ENCODE results near the gene PTMA.
"Not testable (repeated sequence)": the region's sequence is repeated elsewhere in the genome, so short reads cannot be mapped to it uniquely, and the experiment has no call there.

PTMA gene

GRCh38 chr2:231696004-231696367, 12.3 kb upstream of the PTMA start:
- DNase-seq (ENCODE audit: low read depth in 2 of 2): peak; percentile 62 to 68

DNA sequence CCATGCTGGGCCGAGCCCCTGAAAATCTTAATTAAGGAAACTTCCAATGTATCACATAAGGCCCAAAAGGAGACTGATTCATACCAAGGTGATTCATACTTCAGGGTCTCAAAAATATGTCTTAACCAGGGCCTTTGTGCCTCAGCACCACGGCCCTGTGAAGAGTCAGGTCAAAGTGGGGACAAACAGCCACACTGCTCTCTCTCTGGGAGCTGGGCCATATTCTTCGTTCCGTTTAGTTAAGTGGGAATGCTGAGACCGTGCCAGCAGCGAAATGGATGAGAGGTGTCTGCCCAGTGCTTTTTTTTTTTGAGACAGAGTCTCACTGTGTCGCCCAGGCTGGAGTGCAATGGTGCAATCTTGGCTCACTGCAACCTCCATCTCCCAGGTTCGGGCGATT, 9.3 kb upstream of the PTMA start:
- no peak for DNase-seq (ENCODE audit: low read depth in 2 of 2)

- DNase-seq (ENCODE audit: low read depth in 2 of 2): no peak
These were observed 6.6 kb upstream of the PTMA start for GRCh38 chr2:231701456-231702373.

DNA sequence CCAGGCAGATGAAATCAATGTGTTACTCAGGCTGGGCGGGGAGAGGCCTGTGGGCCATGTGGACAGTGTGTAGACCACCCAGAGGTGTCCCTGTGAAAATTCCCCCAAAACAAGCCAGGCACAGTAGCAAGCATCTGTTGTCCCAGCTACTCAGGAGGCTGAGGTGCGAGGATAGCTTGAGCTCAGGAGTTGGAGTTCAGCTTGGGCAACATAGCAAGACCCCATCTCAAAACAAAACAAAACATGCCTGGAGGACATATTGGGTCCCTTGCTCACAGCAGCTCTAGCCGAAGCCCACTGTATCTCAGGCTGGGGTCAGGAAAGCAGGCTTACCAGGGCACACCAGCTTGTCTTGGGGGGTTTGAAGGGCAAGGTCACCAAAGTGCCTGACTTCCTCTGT, 4.3 kb upstream of the PTMA start:
- DNase-seq (ENCODE audit: low read depth in 2 of 2): no peak

DNA sequence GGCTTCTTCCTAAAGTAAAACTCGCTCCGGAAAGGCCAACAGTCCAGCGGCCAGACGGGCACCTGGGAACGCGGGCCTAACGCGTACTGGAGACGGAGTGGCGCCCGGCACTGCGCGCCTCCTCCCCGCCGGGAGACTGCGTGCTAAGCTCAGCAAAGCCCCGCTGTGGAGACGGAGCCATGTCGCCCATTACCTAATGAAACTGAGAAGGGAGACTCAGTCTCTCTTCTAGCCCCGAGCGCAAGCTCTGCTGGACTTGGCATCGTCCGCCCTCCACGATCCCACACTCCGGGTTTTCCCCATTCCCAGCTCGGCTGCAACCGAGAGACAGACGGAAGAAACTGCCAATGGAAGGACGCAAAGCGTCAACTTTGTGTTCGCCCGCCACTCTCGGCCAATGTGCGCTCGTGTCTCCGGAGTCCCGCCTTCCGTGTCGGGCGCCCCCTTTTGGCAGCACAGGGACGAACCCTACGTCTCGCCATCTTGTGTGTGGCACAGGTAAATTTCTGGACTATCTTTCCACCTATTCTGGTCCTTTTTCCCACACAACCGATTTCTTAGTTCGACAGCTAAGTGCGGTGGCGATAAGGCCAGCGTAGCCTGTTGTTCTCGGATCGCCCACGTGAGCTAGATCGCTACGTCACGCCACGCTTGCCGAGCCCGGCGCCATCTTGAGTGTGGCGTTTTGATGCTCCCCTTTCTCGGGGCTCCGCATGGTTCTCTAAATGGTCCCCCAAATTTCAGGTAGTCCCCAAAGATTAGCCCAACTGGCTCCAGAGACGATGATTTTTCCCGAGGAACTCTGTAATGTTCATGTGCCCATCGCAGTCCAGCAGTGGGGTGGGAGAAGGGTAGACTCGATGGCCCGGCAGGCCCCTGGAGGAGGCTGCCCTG, 1.3 kb upstream of the PTMA start:
- DNase-seq (ENCODE audit: low read depth in 2 of 2): peak; percentile 97 to 98

DNA sequence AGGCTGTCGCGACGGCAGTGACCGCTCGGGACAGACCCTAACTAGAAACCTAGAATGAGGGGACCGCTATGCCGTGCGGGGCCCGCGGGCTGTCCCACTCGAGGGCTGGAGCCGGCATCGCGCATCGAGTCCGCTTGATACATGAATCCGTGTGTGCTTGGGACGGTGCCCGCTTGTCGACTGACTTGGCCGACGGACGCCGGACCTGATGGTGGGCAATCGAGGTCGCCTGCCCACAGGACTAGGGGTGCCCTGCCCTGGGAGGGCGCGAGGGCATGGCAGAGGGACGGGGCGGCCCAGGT, 749 bp upstream of the PTMA start:
- no peak for DNase-seq (ENCODE audit: low read depth in 2 of 2)

DNA sequence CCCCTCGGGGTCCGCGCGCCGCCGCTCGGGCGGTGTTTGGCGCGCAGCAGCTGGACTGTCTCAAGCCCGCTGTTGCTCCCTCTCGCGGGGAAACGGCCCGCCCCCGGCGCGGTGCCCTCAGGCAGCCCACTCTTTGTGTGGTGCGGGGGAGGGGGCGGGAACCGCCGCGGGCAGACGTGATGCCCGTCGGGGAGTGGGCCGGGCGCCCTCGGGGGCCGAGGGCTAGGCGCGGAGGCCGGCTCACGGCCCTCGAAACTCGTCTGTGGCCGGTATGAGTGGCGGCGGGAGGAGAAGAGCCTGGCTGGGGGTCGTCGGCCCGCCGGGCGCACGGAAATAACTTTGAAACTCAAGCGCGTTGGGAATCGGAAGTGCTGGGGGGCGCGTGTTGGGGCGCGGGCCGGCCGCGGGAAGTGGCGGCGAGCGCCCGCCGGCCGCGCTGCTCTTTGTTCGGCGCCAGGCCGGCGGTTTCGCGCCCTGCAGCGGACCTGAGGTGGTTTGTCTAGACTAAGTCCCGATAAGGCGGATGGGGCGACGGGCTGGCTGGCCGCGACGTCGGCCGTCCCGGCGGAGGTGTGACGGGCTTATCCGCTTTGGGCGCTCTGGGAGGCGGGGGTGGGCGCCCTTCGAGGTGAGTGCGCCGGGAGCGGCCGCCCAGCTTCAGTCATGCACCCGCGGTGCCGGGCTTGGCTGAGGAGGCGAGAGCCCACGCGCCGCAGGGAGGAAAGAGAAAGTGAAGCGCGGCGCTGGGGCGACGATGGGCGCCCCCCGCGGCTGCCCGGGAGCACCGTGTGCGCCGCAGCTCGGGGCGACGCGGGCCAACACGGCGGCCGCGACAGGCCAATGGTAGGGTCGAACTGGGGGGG, 679 bp downstream of the PTMA start:
- DNase-seq (ENCODE audit: low read depth in 2 of 2): no peak

- DNase-seq (ENCODE audit: low read depth in 2 of 2): no peak
These were observed 1.3 kb downstream of the PTMA start for GRCh38 chr2:231709636-231709980.

GRCh38 chr2:231709981-231710798, 1.9 kb downstream of the PTMA start:
- peak in 1 of 2 experiments; percentile 59 for DNase-seq (ENCODE audit: low read depth in 2 of 2)

DNA sequence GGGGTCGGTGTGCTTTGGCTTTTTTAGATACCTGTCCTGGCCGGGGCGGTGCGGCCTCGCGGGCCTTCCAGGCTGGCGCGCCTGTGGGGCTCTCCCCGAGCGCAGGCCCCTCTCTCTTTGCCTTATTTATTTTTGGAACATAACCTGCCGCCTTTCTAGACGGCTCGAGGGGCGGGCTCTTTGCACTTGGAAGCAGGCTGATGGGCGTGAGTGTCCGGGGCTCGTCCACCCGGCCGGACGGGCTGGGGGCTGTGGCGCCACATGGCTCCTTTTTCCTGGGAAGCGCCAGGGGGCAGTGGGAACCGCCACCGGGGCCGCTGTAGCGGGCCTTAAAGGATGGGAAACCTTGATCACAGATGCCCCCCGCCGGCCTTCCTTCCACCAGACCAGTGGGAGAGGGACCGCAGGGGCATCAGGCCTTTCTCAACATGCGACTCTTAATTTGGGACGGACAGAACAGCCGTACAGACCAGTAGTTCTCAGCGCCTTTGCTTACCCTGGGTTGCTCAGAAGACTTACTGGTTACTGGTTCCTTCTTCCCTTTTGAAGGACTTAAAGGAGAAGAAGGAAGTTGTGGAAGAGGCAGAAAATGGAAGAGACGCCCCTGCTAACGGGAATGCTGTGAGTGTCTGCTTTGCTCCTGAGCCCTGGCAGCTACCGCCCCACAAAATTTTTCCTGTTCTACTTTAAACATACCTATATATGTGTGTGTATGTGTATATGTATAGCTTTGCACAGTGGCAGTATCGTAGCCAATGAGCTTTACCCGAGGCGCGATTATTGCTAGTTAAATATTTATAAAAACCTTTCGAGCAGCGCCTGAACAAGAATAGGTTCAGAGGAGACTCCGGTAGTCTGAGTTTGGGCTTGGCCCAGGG, 2.7 kb downstream of the PTMA start:
- DNase-seq (ENCODE audit: low read depth in 2 of 2): no peak

DNA sequence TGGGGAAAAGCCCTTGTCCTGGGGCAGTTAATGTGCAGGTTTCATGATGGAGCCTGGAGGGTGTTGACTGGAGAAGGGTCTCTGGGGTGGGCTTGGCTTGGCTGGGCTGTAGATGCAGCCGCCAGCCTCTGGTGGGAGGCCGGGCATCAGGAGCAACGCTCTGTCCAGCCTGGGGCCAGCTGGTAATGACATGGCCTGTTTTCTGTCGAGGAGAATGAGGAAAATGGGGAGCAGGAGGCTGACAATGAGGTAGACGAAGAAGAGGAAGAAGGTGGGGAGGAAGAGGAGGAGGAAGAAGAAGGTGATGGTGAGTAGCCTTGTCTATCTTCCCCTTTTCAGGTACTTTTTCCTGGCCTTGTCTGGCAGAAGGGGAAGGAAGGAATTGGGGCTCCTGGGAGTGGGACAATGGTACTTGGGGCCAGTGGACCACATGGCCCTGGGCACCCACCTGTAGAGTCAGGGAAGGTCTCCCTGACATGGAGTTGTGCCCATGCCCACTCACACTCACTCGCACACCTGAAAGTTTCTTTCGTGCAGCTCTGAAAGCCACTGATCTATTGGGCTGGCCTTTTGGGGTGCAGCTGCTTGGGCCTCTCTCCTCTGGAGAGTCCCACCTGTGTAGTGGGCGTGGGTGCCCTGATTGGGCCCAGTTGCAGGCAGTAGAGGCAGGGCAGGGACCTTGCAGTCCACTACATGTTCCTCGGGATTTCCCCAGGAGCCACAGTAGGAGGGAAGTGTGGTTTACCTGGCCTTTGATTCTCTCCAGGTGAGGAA, 3.5 kb downstream of the PTMA start:
- no peak for DNase-seq (ENCODE audit: low read depth in 2 of 2)

- DNase-seq (ENCODE audit: low read depth in 2 of 2): not testable (repeated sequence)
These were observed 4.2 kb downstream of the PTMA start for GRCh38 chr2:231712451-231713021.

DNA sequence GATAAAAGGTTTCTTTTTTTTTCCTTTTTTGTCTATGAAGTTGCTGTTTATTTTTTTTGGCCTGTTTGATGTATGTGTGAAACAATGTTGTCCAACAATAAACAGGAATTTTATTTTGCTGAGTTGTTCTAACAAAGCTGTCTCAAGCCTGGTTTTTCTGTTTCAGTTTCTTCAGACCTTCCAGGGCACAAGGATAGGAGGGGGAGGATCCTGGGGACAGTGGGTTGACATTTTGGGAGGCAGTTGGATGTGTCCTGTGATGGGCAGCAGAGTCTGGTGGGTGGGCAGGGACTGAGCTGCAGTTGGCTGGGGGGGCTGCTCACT, 5.0 kb downstream of the PTMA start:
- DNase-seq (ENCODE audit: low read depth in 2 of 2): not testable (repeated sequence)

DNA sequence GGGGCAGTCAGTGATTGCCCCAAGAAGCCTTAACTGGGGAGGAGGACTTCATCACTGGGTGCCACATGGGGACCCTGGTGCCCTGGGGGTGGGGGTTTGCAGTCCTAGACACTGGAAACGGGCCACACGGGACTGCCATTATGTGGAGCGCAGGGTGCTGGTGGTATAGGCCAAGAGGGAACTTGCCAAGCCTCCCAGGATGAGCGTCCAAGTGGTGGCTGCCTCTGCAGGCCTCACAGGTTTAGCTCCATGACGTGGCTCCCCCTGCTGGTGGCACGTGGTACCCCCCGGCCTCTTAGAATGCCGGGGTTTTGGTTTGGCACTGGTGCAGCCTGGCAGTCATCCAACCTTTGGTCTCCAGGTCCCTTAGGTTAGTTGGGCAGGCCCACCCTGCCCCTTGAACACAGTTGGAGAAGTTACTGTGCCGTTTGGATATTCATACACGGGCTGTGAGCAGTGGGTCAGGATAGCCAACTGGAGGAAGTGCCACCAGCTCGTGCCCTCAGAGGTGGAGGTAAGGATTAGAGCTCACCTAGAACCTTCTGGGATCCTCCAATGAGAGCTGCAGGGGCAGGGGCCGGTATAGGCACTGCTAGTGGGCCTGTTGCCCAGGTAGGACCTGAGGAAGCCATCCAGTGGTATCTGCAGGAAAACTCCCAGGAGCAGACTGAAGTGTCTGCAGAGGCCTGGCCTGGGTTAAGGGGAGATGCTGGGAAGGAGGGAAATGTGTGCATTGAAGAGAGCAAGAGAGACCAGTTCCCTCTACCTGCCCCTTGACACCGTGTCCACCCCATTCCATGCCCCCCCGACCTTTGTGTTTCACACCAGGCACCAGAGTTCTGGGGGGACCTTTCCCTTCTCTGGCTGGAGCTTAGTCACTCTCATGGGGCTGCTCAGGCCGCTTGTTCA, 5.7 kb downstream of the PTMA start:
- DNase-seq (ENCODE audit: low read depth in 2 of 2): peak; percentile 63 to 66

DNA sequence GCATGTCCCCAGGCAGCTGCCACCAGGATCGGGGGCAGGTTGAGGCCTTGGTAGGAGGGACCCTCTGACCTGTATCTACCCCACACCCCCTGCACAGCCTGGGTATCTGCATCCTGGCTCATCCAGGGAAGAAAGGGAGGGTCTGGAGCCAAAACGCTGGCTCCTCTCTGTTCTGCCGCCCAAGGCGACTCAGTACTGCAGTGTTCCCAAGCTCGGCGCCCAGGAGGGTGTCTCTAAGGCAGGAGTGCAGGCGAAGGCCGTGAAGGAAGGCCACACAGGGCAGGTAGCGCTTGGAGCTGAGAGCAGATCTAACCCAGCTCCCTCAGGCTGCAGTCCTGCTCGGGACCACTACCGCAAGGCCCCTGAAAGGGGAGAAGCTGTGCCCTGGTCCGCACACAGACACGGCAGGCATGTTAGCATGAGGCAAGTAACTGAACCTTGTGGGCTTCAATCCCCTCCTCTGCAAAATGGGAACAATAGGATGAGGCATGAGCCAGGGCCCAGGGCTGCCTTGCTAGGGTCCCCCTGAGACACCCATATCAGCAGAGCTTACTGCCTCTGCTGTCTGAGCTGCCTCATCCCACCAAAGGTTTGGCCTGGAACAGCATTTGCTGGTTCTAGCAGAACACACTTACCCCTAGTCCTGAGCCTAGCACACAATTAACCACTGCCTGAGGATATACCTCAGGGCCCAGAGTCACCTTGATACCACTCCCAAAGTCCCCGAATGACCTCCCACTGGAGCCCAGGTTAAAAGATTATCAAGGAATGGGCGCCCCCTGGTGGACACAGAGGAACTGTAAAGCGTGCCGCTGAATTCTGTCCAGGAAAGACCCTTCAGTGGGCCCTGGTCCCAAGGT, 6.5 kb downstream of the PTMA start:
- no peak for DNase-seq (ENCODE audit: low read depth in 2 of 2)

DNA sequence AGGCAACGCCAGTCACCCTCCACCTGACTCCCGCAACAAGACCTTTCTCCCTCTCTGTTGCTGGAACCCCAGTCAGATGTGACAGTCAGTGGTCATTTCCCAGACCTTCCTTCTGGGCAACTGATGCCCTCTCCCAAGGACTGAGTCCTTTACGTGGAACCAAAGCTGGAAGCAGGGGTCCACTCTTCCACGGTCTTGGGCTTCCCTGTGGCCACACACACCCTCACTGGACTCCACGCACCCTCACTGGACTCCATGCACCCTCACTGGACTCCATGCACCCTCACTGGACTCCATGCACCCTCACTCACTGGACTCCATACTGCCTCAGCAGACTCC, 7.1 kb downstream of the PTMA start:
- DNase-seq (ENCODE audit: low read depth in 2 of 2): no peak

- no peak for DNase-seq (ENCODE audit: low read depth in 2 of 2)
These were observed 7.8 kb downstream of the PTMA start for GRCh38 chr2:231715988-231716616.
